NCI-H187 (cell line): ENCODE data around the gene B3GALT6.

Source experiments
- DNase-seq, 2 experiments: peaks; one replicate each; lab custom pipeline; 2025; lab: John Stamatoyannopoulos, UW

Gene B3GALT6

DNA sequence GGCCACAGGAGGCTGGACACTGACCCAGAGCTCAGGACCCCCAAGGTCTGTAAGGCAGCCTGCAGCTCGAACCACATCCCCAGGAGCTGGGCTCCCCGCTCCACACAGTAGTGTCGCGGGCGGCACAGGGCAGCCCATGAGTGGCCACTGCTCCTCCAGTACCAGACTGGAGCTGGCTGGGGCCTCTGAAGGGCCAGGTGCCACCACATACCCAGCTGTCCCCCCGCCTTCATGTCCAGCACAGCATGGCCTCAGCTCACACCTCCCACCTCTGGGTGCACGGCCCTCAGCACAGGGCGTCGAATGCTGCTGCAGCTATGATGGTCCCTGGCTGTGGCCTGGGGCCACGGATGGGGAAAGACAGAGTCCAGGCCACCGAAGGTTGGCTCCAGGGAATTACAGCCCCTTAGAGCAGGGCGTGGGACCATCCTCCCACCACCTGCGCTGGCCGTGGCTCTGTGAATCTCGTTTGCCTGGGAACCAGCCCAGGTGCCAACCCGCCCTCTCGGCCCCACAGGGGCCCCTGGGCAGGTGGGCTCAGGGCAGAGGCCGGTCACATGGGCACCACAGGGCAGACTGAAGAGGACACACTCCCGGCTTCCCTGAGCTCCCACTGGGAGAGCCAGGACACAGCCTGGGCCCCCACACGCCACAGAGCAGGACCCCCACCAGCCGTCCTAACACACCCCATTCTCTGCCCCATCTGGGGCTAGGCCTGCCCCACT lies 16.0 kb upstream of the B3GALT6 start:
- DNase-seq, result no peak

DNA sequence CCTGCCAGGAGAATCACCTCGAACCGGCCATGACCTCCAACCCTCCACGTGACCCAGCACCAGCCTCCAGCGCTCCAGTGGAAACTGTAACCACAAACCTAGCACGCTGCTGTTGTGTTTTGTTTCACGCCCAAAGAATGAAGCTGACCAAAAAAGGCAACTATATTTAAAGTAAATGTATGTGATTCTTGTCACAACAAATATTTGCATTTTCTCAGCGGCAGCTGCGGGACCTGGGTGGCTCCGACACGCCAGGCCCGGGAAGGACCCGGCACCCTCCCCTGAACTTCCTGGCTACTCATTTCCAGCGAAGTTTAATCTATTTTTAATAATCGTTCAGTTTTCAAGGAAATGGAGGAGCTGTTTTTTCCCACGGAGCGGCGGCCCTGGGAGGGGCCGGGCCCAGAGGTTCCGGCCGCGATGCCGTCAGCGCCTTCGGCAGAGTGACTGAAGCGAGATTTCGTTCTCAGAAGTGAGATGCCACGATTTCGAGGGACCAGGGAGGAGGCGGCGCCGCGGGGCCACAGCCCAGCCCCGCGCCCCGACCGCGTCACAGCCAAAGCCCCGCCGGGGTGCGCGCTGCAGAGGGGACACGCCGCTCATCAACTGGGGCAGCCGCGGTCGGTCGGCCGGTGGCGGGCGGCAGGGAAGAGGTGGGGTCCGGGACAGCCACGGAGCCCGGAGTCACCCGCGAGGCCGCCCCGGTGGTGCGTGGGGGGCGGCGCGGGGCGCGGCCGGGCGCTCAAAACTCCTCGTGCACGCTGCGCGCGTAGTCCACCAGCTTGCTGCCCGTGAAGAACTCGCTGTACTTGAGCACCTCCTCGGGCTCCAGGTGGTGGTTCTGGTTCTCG lies 15.0 kb upstream of the B3GALT6 start:
- DNase-seq, result no peak

DNA sequence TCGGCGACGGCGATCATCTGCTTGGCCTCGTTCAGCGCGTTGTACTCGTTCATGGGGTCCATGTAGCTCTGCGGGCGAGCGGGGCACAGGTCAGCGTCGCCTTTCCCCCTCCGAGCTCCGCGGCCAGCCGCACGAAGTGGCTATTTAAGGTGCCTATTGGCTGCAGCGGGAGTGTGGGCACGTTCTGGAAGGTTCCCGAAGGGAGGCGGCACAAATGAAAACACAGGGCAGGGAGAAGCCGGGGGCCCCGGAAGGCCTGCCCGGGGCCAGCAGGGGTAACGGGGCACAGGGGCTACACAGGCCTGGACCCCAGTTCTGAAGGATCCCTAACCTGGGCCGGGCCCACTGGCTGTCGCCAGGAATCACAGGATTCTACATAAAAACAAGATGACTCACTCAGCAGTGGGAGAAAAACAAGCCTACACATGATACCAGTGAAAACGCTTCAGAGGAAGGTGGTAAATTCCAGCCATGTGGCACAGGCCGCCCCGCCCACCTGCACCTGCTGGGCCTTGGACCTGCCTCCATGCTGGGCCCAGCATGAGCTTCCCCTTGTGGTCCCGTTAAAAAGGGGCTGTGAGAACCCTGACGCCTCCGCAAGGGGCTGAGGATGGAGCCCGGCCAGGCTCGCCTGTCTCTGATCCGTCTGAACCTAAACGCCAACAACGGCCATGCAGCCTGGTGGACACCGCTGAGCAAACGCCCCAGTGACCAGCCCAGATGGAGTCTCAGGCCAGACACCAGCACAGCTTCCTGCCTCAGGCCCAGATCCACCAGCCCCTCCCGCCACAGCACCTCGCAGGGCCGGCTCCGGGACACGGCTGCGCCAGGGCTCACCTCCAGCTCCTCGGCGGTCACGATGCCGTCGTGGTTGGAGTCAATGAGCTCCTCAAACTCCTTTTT lies 14.2 kb upstream of the B3GALT6 start:
- DNase-seq, result no peak

DNA sequence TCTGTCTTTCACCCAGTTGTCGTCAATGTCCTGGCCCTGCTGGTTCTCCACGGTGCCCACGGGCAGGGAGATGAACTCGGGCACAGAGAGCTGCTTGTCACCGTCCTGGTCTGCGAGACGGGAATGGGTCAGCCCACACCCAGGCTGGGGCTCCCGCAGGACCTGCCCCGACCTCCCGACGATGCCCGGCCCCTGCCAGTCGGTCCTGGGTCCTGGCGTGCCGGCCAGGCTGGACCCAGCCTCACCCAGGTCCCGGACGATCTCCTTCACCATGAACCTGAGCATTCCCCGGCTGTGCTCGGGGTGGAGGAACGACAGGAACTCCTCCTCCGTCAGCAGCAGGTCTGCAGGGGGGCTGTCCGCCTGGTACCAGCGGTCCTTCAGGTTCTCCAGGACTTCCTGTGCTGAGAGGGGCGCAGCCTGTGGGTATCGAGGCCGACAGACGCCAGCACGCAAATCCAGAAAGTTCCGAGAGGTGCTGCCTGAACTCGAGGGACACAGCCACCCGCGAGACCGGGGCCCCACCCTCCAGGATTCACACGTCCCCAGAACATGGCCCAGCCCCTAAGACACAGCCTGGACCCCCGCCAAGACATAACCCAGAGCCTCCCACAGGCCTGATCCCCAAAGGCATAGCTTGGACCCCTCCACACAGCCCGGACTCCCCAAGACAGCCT lies 13.4 kb upstream of the B3GALT6 start:
- no peak for DNase-seq

DNA sequence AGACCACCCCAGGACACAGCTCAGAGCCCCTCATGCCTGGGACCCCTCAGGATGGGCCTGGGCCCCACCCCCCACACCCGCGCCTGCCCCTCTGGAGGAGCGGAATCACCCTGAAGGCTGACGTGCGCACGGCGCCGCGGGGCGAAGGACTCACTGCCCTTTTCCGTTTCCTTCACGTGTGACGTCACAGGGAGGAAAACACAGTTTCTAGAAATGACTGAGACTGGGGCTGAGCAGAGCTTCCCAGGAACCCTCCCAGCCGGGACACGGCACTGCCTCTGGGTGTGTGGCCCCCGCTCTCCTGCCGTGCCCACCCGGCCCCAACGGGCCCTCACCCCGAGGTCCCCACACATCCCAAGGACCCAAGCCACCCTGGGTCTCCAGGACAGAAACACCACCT lies 12.7 kb upstream of the B3GALT6 start:
- DNase-seq, result no peak

DNA sequence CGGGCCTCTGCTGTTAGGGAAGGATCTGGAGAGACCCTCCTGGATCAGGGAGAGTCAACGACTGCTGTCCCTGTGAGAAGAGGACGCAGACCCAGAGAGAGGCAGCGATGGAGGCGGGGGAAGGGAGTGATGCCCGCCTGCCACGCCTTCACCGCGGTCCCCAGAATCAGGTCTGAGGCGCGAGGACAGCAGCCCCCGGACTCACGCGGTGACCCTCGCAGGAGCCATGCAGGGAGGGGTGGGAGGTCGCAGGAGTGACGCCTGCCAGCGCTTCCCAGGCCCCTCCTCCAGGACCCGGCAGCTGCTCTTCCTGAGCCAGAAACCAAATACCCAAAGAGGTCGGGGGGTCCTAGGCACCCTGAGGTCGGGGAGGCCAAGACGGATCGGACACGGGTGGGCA lies 11.8 kb upstream of the B3GALT6 start:
- no peak for DNase-seq

DNA sequence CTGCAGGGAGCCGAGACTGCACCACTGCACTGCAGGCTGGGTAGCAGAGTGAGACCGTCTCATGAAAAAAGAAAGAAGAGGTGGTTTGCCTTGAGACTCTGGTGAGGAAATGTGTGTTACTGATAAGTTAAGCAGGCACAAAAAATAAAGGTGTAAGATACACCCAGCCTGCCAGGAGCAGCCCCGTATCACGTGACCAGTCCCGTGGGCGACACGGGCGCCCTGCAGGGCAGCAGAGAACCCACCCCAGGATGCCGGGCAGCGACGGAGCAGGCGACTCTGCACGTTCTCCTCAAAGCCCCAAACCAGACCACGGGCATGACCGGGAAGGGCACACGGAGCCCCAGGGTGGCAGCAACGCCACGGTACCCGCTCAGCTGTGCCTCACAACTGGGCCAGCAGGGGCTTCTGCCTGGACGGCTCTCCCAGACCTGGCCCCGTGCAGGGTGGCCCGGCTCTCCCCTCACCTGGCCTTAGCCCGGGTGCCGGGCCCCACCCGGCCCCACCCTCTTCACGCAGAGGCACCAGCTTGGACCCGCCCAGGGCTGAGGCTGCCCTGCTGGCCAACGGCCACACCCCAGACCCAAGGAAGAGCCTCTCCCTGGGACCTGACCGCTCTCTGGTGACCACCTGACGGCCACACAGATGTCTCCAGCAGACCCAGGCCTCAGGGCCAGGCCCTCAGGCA lies 10.0 kb upstream of the B3GALT6 start:
- DNase-seq, result no peak

DNA sequence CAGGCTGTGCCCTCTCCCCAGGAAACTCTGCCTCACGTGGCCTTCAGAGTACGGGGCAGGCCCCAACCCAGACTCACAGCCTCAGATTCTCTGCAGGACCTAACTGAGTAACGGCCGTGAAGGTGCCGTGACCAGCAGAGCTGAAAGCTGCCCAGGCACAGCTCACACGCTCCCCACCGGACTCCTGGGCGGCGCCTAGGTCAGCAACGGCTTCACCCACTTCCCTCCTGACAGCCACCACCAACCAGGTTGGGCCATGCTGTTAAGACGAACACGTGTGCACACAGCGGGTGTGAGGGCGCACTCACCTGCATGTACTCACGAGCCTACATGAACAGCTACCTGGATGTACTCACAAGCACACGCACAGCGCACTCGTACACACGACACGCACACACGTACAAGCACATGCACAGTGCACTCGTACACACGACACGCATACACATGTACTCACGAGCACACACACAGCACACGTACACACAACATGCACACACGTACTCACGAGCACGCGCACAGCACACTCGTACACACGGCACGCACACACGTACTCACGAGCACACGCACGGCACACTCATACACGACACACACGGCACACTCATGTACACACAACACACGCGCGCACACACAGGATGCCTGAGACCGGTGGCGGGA lies 9.3 kb upstream of the B3GALT6 start:
- no peak for DNase-seq

DNA sequence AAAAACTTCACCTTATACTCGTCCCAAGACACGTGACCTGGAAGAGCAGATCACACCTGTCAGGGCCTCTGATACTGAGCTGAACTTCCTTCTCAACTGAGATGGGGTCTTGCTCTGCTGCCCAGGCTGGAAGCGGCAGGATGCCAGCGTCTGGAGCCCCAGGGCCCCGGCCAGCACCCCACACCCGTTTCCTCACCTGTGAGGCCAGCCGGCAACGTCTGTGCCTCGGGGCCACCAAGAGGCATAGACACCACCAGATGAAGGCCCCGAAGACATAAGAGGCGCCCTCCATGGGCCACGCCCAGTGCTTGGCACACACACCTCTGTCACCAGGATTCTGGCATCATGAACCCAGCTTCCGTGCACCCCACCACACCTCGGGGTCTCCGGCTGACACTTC lies 8.7 kb upstream of the B3GALT6 start:
- DNase-seq, result no peak

DNA sequence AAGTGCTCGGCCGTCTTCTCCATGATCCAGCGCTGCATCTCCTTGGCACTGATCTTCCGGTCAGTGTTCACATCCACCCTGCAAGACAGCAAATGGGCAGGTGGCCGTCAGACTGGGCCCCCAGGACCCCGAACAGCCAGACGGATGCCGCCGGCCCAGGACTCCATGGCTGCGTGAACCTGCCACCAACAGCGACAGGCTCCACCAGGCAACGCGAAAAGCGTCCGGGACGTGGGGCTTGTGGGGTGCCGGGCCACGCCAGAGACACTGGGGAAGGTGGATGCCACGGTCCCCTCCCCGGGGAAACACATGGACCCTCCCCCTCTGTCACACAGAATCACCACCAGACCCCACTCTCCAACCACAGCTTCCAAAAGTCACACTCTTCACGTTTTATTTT lies 8.1 kb upstream of the B3GALT6 start:
- DNase-seq, result no peak

DNA sequence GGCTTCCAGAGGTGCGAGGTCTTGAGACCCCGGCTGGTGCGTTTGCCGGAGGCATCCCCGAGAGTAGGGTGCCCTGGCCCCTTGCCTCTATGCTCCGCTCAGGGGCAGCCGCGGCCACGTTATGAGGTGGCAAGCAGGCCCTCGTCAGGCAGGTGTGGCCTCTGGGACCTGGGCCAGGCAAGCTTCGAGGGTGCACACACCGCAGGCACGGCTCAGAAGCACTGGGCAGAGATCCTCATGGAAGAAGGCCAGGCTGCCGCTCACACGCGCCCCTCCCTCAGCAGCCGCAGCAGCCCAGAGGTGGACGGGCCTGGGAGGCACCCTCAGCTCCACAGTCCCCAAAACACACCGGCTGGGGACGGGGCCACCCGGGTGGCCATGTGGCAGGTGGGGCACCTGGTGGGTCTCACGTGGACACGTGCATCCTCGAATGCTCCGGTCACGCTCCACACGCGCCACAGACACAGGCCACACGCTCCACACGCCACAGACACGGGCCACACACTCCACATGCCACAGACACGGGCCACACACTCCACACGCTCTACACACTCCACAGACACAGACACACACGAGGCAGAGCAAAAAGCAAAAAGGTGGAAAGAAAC lies 6.7 kb upstream of the B3GALT6 start:
- no peak for DNase-seq

DNA sequence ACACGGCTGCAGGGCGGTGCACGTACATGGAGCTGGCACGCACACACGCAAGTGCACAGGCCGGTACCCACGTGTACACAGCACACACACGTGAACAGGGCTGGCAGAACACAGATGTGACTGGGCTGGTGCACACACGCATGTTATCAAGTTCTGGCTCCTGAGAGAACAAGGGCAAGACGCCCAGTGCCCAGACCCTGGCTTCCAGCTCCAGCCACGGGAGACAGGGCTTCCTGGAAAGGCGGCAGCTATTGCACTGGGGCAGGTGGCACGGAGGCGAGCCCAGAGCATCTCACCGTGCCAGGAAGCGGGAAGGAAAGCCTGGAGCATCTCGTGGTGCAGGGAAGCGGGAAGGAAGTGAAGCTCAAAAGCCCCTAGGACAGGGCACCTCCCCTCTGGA lies 6.1 kb upstream of the B3GALT6 start:
- no peak for DNase-seq

DNA sequence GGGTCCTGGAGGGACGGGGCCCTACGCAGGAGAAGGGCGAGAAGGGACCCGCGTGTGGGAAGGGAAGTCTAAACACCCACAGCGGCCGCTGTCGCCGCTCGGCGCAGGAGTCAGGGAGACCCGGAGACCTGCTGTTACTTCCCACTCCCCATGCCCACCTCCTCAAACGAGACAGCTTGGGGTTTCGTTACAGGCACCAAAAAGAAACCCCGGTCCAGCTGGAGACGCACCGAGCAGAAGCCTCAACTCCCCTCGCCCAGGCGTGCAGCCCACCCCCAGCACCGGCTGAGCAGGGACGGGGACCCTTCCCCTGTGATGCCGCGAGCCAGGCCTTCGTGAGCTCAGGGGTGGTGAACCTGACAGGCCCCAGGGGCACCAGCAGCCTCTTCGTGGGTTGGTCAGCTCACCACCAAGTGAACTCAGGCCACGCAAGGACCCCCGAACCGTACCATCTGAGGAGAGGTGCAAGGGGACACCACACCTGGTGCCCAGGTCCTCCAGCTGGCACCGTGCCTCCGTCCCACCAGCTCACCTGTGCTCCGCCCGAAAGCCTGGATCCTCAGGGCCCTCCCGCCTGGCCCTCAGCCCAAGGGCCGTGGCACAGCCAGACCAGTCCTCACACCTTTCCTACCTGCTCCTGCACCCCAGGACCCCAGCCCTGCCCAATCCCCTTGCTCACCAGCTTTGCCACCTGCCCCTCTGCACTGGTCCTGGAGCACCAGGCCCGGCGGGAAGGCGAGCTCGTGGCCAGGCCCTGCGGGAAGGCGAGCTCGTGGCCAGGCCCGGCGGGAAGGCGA lies 5.3 kb upstream of the B3GALT6 start:
- DNase-seq, result no peak

DNA sequence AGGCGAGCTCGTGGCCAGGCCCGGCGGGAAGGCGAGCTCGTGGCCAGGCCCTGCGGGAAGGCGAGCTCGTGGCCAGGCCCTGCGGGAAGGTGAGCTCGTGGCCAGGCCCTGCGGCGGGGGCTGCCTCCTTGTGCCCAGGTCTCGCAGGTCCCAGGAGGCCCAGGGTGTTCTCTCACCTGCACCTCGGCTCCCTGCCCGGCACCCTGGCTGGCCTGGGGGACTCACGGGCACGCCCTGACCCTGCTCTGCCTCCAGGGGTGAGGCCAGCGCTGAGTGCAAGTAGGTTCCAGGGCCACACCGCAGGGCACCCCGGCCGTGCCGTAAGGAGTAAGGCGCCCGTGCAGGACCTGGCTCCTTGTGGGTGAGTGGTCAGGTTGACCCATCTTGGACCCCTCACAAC lies 4.7 kb upstream of the B3GALT6 start:
- DNase-seq, result no peak

DNA sequence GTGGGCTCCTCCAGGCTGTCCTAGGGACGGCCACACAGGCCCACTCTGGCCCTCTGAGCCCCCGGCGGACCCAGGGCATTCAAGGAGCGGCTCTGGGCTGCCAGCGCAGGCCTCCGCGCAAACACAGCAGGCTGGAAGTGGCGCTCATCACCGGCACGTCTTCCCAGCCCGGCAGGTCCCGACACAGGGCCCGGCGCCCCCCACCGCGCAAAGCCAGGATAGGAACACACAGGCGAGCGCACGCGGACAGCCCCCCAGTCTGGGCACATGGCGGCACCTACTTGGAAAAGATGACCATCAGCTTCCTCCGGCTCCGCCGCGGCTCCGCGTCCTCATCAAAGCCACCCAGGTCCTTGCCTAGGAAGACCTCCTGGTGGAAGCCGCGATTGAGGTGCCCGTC lies 3.9 kb upstream of the B3GALT6 start:
- DNase-seq, result no peak

DNA sequence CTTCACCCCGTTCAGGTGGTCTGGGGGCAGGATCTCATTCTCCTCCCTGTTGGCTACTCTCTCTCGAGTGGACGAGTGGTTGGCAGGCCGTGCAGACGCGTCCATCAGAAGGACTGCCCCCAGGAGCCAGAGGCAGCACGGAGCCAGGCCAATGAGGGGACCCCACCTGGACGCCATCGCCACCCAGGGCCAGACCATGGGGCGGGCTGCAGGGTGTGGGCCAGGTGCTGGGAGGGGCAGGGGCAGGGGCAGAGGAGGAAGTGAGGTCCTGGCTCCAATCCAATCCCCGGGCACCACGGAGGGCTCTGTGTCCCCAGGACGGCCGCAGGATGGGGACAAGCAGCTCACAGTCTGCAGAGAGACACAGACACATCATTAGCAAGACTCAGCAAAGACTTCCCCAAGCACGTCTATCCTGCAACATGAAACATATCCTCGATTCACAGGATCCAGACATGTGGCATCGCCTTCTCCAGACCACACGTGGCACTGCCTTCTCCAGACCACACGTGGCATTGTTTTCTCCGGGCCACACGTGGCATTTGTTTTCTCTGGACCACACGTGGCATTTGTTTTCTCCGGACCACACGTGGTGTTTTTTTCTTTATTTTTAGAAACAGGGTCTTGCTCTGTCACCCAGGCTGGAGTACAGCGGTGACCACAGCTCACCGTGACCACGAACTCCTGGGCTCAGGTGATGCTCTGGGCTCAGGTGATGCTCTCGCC lies 3.3 kb upstream of the B3GALT6 start:
- DNase-seq, result no peak

DNA sequence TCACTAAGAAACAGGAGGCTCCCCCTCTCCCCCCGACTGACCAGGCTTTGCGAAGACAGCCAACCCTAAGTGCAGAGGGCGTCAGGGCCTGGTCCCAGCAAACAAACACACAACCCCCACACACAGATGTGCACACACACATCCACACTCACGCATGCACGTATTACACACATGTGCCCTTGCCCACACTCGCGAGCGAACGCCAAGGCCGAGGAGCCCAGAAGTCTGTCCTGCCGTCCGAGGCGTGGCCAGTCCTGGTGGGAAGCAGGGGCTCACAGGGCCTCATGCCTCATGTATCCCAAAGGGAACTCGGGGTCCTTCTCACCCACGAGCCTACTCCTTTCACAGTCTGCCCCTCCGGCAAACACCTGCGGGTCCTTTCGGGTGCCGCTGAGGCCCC lies 2.3 kb upstream of the B3GALT6 start:
- no peak for DNase-seq

DNA sequence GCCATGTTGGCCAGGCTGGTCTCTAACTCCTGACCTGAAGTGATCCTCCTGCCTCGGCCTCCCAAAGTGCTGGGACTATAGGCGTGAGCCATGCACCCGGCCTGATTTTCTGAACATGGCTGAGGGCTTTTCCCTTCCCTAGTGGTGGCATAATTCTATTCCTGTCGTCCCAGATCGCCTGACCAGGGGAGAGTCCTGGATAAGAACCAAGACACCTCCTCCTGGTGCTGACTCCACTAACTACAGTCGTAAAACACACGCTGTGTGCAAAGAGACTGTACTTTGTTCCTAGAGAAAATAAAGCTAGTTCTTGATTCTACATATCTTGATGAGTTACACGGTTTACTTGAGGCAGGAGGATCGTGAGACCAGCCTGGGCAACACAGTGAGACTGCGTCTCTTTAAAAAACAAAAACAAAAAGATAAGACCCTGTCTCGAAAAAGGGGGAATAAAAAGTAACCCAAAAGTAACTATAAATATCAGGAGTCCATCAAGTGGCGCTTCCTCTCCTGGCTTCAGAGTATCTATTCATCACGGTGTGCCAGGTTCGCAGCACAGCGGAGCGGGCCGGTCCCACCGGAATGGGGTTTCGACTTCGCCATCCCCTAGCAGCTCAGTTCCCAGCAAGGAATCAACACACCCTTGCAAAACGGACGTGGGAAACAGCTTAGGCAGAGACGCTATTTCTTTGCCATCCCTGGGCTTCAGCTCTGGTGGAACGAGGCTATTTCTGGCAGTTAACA lies 1.2 kb upstream of the B3GALT6 start:
- no peak for DNase-seq
